ENCODE measurements around the gene RAB13. TPM values are rescaled to one million over a fixed set of nuclear protein-coding genes. Genes with fewer than 3 reads are reported as not detected.

RAB13 gene
- total RNA-seq, 1 experiment from 2014 or later, result 122 TPM

DNA sequence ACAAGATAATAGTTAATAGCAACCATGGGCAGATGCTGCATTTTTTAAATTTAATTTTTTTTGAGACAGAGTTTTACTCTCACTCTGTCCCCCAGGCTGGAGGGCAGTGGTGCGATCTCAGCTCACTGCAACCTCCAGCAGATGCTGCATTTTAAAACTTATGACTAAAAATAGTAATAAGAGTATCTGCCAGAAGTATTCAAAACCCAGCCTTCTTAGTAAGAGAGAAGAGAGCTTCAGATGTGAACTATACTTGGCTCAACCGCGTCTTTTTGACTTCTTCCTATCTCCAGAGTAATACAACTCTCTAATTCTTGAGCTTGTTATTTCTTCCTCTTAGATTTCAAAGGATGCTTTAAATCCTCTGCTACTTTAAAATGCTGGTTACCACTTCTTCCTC is 9.1 kb upstream of the RAB13 start:
- Histone ChIP-seq H3K4me1 (ENCODE audit: insufficient read depth, low read length) (no peaks in the 10 kb centered on the region), H2AK5ac (ENCODE audit: insufficient read length, low read length) (no peak overlapping the region), H3K9ac (ENCODE audit: extremely low read depth, insufficient read length, low read length) (no peak overlapping the region), H4K20me1 (ENCODE audit: control insufficient read depth, insufficient read depth, insufficient read length) (no peaks in the 10 kb centered on the region), H3K23me2 (ENCODE audit: insufficient read length, low read depth, low read length, poor library complexity, severe bottlenecking) (no peaks in the 10 kb centered on the region), H2BK20ac (ENCODE audit: low read depth, low read length, poor library complexity, severe bottlenecking) (no peak overlapping the region), H3K79me2 (ENCODE audit: insufficient read depth, low read length) (peaks cover 3% of the 10 kb centered on the region; the same call in 1 of the 2 replicates), H2BK120ac (ENCODE audit: low read depth, low read length, poor library complexity, severe bottlenecking) (no peak overlapping the region), H2BK5ac (ENCODE audit: insufficient read length, low read length) (no peak overlapping the region), H3K27ac (ENCODE audit: insufficient read length, low read depth, low read length) (no peak overlapping the region), H2BK12ac (ENCODE audit: insufficient read length, low read depth, low read length) (no peak overlapping the region), H3K18ac (ENCODE audit: insufficient read length, low read depth, low read length) (no peak overlapping the region), H3K56ac (ENCODE audit: insufficient read length, low read depth, low read length) (no peak overlapping the region), H2AFZ (ENCODE audit: low read length) (no peak overlapping the region), H3K4me2 (ENCODE audit: insufficient read depth, insufficient read length, low read length) (no peak overlapping the region), H4K5ac (ENCODE audit: insufficient read length, low read depth, low read length) (no peak overlapping the region), H2BK15ac (ENCODE audit: low read depth, low read length) (no peak overlapping the region), H3T11ph (ENCODE audit: low read length) (no peak overlapping the region), H3K23ac (ENCODE audit: insufficient read length, low read depth, low read length) (no peak overlapping the region), H3K9me3 (ENCODE audit: control insufficient read depth, low read depth, low read length) (no peaks in the 10 kb centered on the region), H3K27me3 (ENCODE audit: insufficient read depth, low read length) (no peaks in the 10 kb centered on the region), H4K8ac (replicated peaks; ENCODE audit: insufficient read length, low read depth, low read length) (no peak overlapping the region), H3K14ac (ENCODE audit: insufficient read depth, low read length) (no peak overlapping the region), H3K79me1 (ENCODE audit: insufficient read depth, low read depth, low read length, poor library complexity, severe bottlenecking) (peaks cover 4% of the 10 kb centered on the region), H3K4ac (ENCODE audit: low read depth, low read length) (no peak overlapping the region), H4K91ac (ENCODE audit: insufficient read length, low read depth, low read length) (no peak overlapping the region)
- Mint-ChIP-seq H3K4me1 (peaks cover 13 to 18% of the 10 kb centered on the region in 2 experiments), H3K4me3 (no peak overlapping the region), H3K27ac (peak overlapping the region in 1 of 3 experiments; percentile 87; a peak in 2 of 7 replicates), H3K27me3 (ENCODE audit: low read depth) (peaks cover 2% of the 10 kb centered on the region; the same call in 1 of the 2 replicates), H3K36me3 (ENCODE audit: insufficient read depth in 1 of 3, low read depth in 3 of 3) (peaks cover 38 to 51% (median 49%) of the 10 kb centered on the region in 3 experiments), H3K9me3 (peaks cover 0 to 3% of the 10 kb centered on the region in 2 experiments; a peak in 3 of 5 replicates)
- DNase-seq, result no peak
- WGBS (ENCODE audit: extremely low coverage, insufficient read length, low lambda C conversion rate), result no CpG with 5 or more reads among the region's 3 CpGs
- no peak for TF ChIP-seq CTCF (conservative IDR thresholded peaks at IDR 0.05)

All from H9 (cell line).